Vagina (tissue), 2 donors: Measurements from ENCODE around the gene CSH2. TPM values are rescaled to one million over a fixed set of nuclear protein-coding genes. Genes with fewer than 3 reads are reported as not detected.

Source experiments
- DNase-seq, 2 donors: peaks; one replicate each; pipeline ENCODE4 v3.0.0-alpha.2; 2017; ENCODE audit errors: extremely low spot score in 2 of 2
- H3K27ac ChIP-seq: fragments of 200-600 bp; sonication (generic); one replicate; pipeline ENCODE4 v1.5.1; 2019
- H3K27me3 ChIP-seq: fragments of 200-600 bp; sonication (generic); one replicate; pipeline ENCODE4 v1.5.1; 2019
- H3K36me3 ChIP-seq, 2 donors: fragments of 200-600 bp; sonication (generic); one replicate each; pipeline ENCODE4 v1.5.1; 2017 to 2019
- H3K4me1 ChIP-seq: fragments of 200-600 bp; sonication (generic); one replicate; pipeline ENCODE4 v1.5.1; 2019
- H3K4me3 ChIP-seq, 2 donors: fragments of 200-600 bp; sonication (generic); 1 replicate in 1 of 2; 2 replicates in 1 of 2; pipeline ENCODE4 v1.5.1; 2016 to 2019
- H3K9me3 ChIP-seq: fragments of 200-600 bp; sonication (generic); one replicate; pipeline ENCODE4 v1.5.1; 2019
- CTCF ChIP-seq, 3 experiments: fragments of 450-650 bp in 2 of 3; fragments of 200-600 bp in 1 of 3; sonication (generic) in 1 of 3; IDR thresholded peaks; one replicate each; pipeline ENCODE4 v1.5.1; 2017 to 2019; ENCODE audit warnings: antibody characterized with exemption in 3 of 3, mild to moderate bottlenecking in 2 of 3, moderate library complexity in 2 of 3
- POLR2A ChIP-seq, 2 donors: fragments of 450-650 bp; IDR thresholded peaks; one replicate each; pipeline ENCODE4 v1.6.1; 2017; ENCODE audit warnings: antibody characterized with exemption in 2 of 2, mild to moderate bottlenecking in 2 of 2, moderate library complexity in 2 of 2
- POLR2AphosphoS5 ChIP-seq, 2 donors: sonication (generic); formaldehyde crosslinking; IDR thresholded peaks; one replicate each; pipeline ENCODE4 v1.9.0; 2017; ENCODE audit warnings: antibody characterized with exemption in 2 of 2, mild to moderate bottlenecking in 2 of 2, low read depth in 1 of 2; ENCODE audit not compliant: insufficient read depth in 1 of 2
- intact Hi-C: fragments of 100-400 bp; cut with DNase I; formaldehyde crosslinking; loops from one replicate; pipeline ENCODE4 v1.15.1; 2023
- small RNA-seq: library from RNA; depleted of rRNA; stranded (forward); fragments of <200 nt; gene quantifications from one replicate; pipeline ENCODE3, GENCODE V24; 2016
- total RNA-seq: library from RNA; depleted of rRNA; stranded (reverse); fragments of >200 nt; gene quantifications from one replicate; pipeline ENCODE4 v1.2.3, GENCODE V29; 2016

CSH2 gene
- total RNA-seq, 1 donor from 2014 or later: not detected

- intact Hi-C loops: no loop called here
Measured at GRCh38 chr17:63823659-63824331, 49.7 kb downstream of the CSH2 start.

DNA sequence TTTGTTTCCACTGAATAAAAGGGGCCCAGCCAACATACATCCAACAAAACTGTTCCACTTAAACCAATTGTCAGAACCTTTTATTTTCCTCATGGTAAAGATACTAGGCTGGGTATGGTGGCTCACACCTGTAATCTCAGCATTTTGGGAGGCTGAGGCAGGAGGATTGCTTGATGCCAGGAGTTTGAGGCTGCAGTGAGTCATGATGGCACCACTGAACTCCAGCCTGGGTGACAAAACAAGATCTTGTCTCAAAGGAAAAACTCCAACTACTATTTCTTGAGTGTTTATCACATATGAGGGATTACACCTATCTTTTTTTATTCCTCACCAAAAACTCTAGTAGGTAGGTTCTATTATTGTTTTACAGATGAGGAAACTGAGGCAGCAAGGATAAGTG lies 50.9 kb downstream of the CSH2 start:
- no peak for TF ChIP-seq POLR2AphosphoS5 (IDR thresholded peaks at IDR 0.05; ENCODE audit: insufficient read depth in 1 of 2, low read depth in 1 of 2)
- TF ChIP-seq POLR2A (IDR thresholded peaks at IDR 0.05): no peak
- TF ChIP-seq CTCF (IDR thresholded peaks at IDR 0.05): no peak

More at GRCh38 chr17:63823659-63824331, 49.7 kb downstream of the CSH2 start:
- H3K4me1 ChIP-seq: peaks cover 24% of the 10 kb centered on the region
- no peak overlapping the region for H3K27ac ChIP-seq
- no peak for DNase-seq
- H3K4me3 ChIP-seq: no peak overlapping the region
- no peaks in the 10 kb centered on the region for H3K27me3 ChIP-seq
- H3K9me3 ChIP-seq: no peaks in the 10 kb centered on the region
- TF ChIP-seq CTCF (IDR thresholded peaks at IDR 0.05) (no peak), POLR2A (IDR thresholded peaks at IDR 0.05) (no peak), POLR2AphosphoS5 (IDR thresholded peaks at IDR 0.05; ENCODE audit: insufficient read depth in 1 of 2, low read depth in 1 of 2) (no peak)
- peaks cover 0 to 58% of the 10 kb centered on the region in 2 donors for H3K36me3 ChIP-seq

More for the DNA sequence above, 50.9 kb downstream of the CSH2 start:
- Histone ChIP-seq H3K27ac (no peak overlapping the region), H3K9me3 (no peaks in the 10 kb centered on the region), H3K4me1 (peaks cover 12% of the 10 kb centered on the region), H3K36me3 (peaks cover 0 to 71% of the 10 kb centered on the region in 2 donors), H3K4me3 (no peak overlapping the region), H3K27me3 (no peaks in the 10 kb centered on the region)
- intact Hi-C loops: no loop called here
- DNase-seq: no peak

Small RNA genes lying within 50 kb of the gene (small RNA-seq; reads per million reads assigned to genes)
- gene AC040958.1: not detected
- not detected for gene AC127029.1
- gene GH1: not detected

Other genes with a start within 250 kb of the CSH2 start
- 22.6 TPM for gene LIMD2, start 173.6 kb downstream of the CSH2 start, total RNA-seq
- 19.4 TPM for gene STRADA, start 131.9 kb downstream of the CSH2 start, total RNA-seq
- gene CCDC47, start 100.1 kb downstream of the CSH2 start, total RNA-seq: 66.5 TPM
- 121 TPM for gene DDX42, start 99.5 kb downstream of the CSH2 start, total RNA-seq
- 92.3 TPM for gene PSMC5, start 46.2 kb downstream of the CSH2 start, total RNA-seq
- gene FTSJ3, start 46.0 kb downstream of the CSH2 start, total RNA-seq: 44.7 TPM
- 146 TPM for gene SMARCD2, start 31.0 kb downstream of the CSH2 start, total RNA-seq
- gene GH2, start 8.3 kb upstream of the CSH2 start, total RNA-seq: not detected
- gene CSH1, start 22.9 kb upstream of the CSH2 start, total RNA-seq: not detected
- not detected for gene CSHL1, start 37.6 kb upstream of the CSH2 start, total RNA-seq
- gene GH1, start 45.2 kb upstream of the CSH2 start, total RNA-seq: not detected
- gene CD79B, start 58.7 kb upstream of the CSH2 start, total RNA-seq: 3.9 TPM
- 0.98 TPM for gene SCN4A, start 99.2 kb upstream of the CSH2 start, total RNA-seq
- not detected for gene PRR29, start 124.7 kb upstream of the CSH2 start, total RNA-seq
- gene ICAM2, start 147.0 kb upstream of the CSH2 start, total RNA-seq: 55.7 TPM